GM10266 (cell line): ENCODE measurements around the gene SOX1.

Experiments
- DNase-seq: peaks from one replicate; pipeline ENCODE4 v3.0.0; 2012; ENCODE audit errors: extremely low spot score
- CTCF ChIP-seq: IDR thresholded peaks from 2 replicates; pipeline ENCODE4 v1.5.1; 2012; ENCODE audit warnings: mild to moderate bottlenecking, low read depth; ENCODE audit not compliant: control insufficient read depth, insufficient read depth; ENCODE audit errors: missing control alignments

The SOX1 gene

GRCh38 chr13:112114391-112114790 is 47.4 kb downstream of the SOX1 start:
- no peak for DNase-seq
- no peak for TF ChIP-seq CTCF

- DNase-seq = no peak
- TF ChIP-seq CTCF = no peak
These were observed 48.6 kb downstream of the SOX1 start for GRCh38 chr13:112115403-112116091.

- TF ChIP-seq CTCF = no peak
- DNase-seq = no peak
These were observed 49.4 kb downstream of the SOX1 start for GRCh38 chr13:112116187-112116950.

- DNase-seq = no peak
- TF ChIP-seq CTCF = no peak
These were observed 50.5 kb downstream of the SOX1 start for GRCh38 chr13:112117258-112117954.

GRCh38 chr13:112117955-112118302 is 51.0 kb downstream of the SOX1 start:
- no peak for DNase-seq
- no peak for TF ChIP-seq CTCF

GRCh38 chr13:112118451-112119064 is 51.6 kb downstream of the SOX1 start:
- no peak for TF ChIP-seq CTCF
- DNase-seq = no peak
